T47D (cell line): Measurements from ENCODE around the gene PFAS.

Experiments
- DNase-seq, 2 experiments: peaks; one replicate each; pipeline versions ENCODE4 v3.0.0 to v3.0.0-alpha.2; 2011 to 2012; ENCODE audit warnings: low read depth in 1 of 2, low spot score in 1 of 2
- JUND ChIP-seq: IDR thresholded peaks from 2 replicates; pipeline ENCODE4 v1.6.1; 2012; ENCODE audit warnings: low read depth
- in situ Hi-C: cut with HindIII; loops from 2 replicates; pipeline ENCODE4 v1.10.0; 2016; ENCODE audit warnings: low sequenced_read_pairs, low pct_unique_long_range_greater_than_20kb

Gene PFAS

GRCh38 chr17:8264836-8265542 lies 15.9 kb downstream of the PFAS start:
- in situ Hi-C loops: no loop called here
- no peak for TF ChIP-seq JUND
- no peak for DNase-seq

- in situ Hi-C loops: no loop called here
- no peak for TF ChIP-seq JUND
- DNase-seq: no peak
Observed at GRCh38 chr17:8266648-8267479, 17.8 kb downstream of the PFAS start.

DNA sequence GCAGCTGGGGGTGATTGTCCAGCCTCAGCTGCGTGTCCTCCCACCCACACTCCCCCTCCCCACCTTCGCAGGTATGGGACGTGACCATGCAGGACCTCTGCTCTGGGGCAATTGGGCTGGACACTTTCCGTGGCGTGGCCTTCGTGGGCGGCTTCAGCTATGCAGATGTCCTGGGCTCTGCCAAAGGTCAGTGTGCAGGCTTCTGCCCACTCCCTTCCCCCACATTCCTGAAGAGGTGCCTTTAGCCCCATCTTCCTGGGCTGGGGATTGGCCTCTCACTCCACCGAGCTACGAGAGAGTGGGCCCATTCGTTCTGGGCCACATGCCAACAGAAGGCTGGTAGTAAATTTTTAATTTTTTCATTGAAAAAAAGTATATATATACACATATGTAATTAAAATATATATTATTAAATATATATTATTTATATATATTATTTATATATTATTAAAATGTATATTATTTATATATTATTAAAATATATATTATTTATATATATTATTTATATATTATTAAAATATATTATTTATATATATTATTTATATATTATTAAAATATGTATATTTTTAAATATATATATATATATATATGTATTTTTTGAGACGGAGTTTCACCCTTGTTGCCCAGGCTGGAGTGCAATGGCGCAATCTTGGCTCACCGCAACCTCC lies 18.5 kb downstream of the PFAS start:
- DNase-seq: no peak
- TF ChIP-seq JUND: no peak
- in situ Hi-C loops: no loop called here

- in situ Hi-C loops: no loop called here
- TF ChIP-seq JUND: no peak
Observed at GRCh38 chr17:8268550-8269298, 19.6 kb downstream of the PFAS start.

DNA sequence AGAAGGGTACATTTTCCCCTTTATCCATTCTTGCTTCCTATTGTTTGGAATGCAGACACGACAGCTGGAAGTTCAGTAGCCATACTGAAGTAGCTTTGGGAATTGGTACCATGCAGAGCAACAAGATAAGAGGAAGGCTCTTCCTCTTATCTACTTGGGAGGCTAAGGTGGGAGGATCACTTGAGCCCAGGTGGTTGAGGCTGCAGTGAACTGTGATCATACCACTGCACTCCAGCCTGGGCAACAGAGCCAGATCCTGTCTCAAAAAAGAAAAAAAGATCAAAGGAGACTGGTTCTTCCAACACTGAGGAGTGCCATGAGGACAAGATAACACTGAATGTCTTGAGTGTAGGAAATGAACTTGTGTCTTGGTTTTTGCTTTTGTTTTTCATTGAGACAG lies 23.3 kb downstream of the PFAS start:
- DNase-seq: no peak
- TF ChIP-seq JUND: no peak
- in situ Hi-C loops: no loop called here

More at GRCh38 chr17:8268550-8269298, 19.6 kb downstream of the PFAS start:
- DNase-seq: no peak

GRCh38 chr17:8273884-8274444 lies 24.9 kb downstream of the PFAS start:
- TF ChIP-seq JUND: no peak
- in situ Hi-C loops: no loop called here
- DNase-seq: no peak

DNA sequence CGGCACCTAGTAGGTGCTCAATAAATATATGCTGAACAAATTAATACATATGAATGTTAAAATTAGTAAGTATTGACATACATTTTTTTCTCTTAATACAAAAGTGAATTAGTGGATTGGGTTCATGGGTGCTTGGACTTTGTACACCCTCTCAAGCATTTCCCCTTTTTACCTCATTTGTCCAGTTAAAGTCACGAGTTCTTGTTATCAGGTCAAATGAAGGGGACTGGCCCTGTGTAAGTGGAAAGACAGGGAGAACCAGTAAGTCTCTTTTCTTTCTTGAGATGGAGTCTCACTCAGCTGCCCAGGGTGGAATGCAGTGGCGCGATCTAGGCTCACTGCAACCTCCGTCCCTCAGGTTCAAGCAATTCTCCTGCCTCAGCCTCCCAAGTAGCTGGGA lies 25.7 kb downstream of the PFAS start:
- DNase-seq: no peak
- in situ Hi-C loops: no loop called here
- no peak for TF ChIP-seq JUND

- in situ Hi-C loops: no loop called here
- no peak for TF ChIP-seq JUND
- DNase-seq: no peak
Observed at GRCh38 chr17:8275421-8276290, 26.6 kb downstream of the PFAS start.

DNA sequence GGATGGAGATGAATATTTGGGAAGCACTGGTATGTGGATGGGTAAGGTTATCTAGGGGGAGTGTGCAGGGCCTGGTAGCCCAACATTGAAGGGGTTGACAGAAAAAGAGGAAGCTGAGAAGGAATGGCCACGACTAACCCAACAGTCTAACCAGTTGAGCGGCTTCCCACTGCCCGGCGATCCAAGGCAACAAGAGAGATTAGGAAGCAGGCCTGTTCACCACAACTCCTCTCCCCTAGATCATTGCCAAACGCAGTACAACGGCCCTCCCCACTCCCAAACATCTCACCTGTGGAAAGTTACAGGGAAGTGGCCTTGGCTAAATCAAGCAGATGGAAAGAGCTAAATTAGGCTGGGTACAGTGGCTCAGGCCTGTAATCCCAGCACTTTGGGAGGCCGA lies 28.2 kb downstream of the PFAS start:
- TF ChIP-seq JUND: no peak
- in situ Hi-C loops: no loop called here
- no peak for DNase-seq

DNA sequence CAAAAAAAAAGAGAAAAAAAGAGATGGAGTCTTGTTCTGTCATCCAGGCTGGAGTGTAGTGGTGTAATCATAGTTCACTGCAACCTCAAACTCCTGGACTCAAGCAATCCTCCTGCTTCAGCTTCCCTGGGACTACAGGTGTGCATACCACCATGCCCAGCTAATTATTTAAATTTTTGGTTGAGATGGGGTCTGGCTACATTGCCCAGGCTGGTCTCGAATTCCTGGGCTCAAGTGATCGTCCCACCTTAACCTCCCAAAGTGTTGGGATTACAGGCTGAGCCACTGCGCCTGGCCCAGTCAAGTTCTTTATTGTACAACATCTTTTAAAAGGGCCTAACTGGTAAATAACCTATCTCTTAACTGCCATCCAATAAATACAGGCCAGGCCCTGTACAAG lies 33.3 kb downstream of the PFAS start:
- DNase-seq: no peak
- in situ Hi-C loops: no loop called here
- TF ChIP-seq JUND: no peak

GRCh38 chr17:8283356-8283755 lies 34.3 kb downstream of the PFAS start:
- DNase-seq: no peak
- TF ChIP-seq JUND: no peak
- in situ Hi-C loops: no loop called here
